Panc1 (cell line): ENCODE data around the gene PACSIN1. TPM values are rescaled to one million over a fixed set of nuclear protein-coding genes. Genes with fewer than 3 reads are reported as not detected.

Experiments used
- ATAC-seq: fragments of 200-7000 bp; cut with Tn5 transposase; 2 replicates; pipeline ENCODE4 v1.9.1; 2020; ENCODE audit warnings: mild to moderate bottlenecking, moderate library complexity
- BruUV-seq: library from RNA; stranded (reverse); fragments of 400-500 nt; replicated peaks from 2 replicates; lab custom pipeline; 2021; lab: Mats Ljungman, UMichigan
- CTCF ChIA-PET: fragments of 300-600 bp; sonication (Branson Sonifier 250); formaldehyde crosslinking; loops from one replicate; lab custom pipeline; 2022; ENCODE audit warnings: antibody characterized with exemption; lab: Charles Lee
- POLR2A ChIA-PET: fragments of 300-600 bp; sonication (Branson Sonifier 250); formaldehyde crosslinking; loops from one replicate; lab custom pipeline; 2022; ENCODE audit warnings: antibody characterized with exemption; lab: Charles Lee
- DNase-seq: peaks from one replicate; pipeline ENCODE4 v3.0.0-alpha.2; 2010; ENCODE audit warnings: low read depth, low spot score
- H3K27ac ChIP-seq: 2 replicates; pipeline ENCODE4 v1.5.1; 2011; ENCODE audit warnings: mild to moderate bottlenecking, low read length, inconsistent platforms
- H3K27me3 ChIP-seq: fragments of 200-500 bp; sonication (Bioruptor generic); 2 replicates; pipeline ENCODE4 v1.6.0; 2014; ENCODE audit warnings: low read length, inconsistent platforms; ENCODE audit not compliant: control insufficient read depth, insufficient read depth
- H3K36me3 ChIP-seq: fragments of 200-500 bp; sonication (Bioruptor generic); 2 replicates; pipeline ENCODE4 v1.5.1; 2014; ENCODE audit warnings: inconsistent platforms, mild to moderate bottlenecking, low read length, moderate library complexity; ENCODE audit not compliant: control insufficient read depth, insufficient read depth
- H3K4me1 ChIP-seq: 2 replicates; pipeline ENCODE4 v1.5.1; 2011; ENCODE audit warnings: inconsistent platforms, mild to moderate bottlenecking, low read length, moderate library complexity; ENCODE audit not compliant: control insufficient read depth, insufficient read depth
- H3K4me3 ChIP-seq, 2 experiments: 2 replicates each; pipeline ENCODE4 v1.5.1; 2011 to 2012; ENCODE audit warnings: low read depth in 2 of 2, low read length in 2 of 2, mild to moderate bottlenecking in 2 of 2, inconsistent platforms in 1 of 2, moderate library complexity in 1 of 2
- H3K9me3 ChIP-seq: fragments of 200-500 bp; sonication (Bioruptor generic); 2 replicates; pipeline ENCODE4 v1.5.1; 2014; ENCODE audit warnings: low read depth, mild to moderate bottlenecking, inconsistent platforms, low read length, moderate library complexity; ENCODE audit not compliant: control insufficient read depth, insufficient read depth
- POLR2AphosphoS5 ChIP-seq: IDR thresholded peaks from 2 replicates; pipeline ENCODE4 v1.6.1; 2012; ENCODE audit warnings: mild to moderate bottlenecking, low read depth, low read length, moderate library complexity
- SIN3A ChIP-seq: IDR thresholded peaks from 2 replicates; pipeline ENCODE4 v1.6.1; 2012; ENCODE audit warnings: low read depth, mild to moderate bottlenecking, low read length, moderate library complexity, borderline replicate concordance; ENCODE audit not compliant: insufficient read depth
- TCF7L2 ChIP-seq: IDR thresholded peaks from 2 replicates; pipeline ENCODE4 v1.6.1; 2011; ENCODE audit warnings: mild to moderate bottlenecking, low read depth, low read length, inconsistent platforms
- in situ Hi-C: cut with HindIII; loops from 2 replicates; pipeline ENCODE4 v1.10.0; 2016; ENCODE audit warnings: low sequenced_read_pairs, low pct_unique_long_range_greater_than_20kb
- intact Hi-C: fragments of 100-400 bp; cut with micrococcal nuclease; formaldehyde crosslinking; loops from one replicate; pipeline ENCODE4 v1.10.0; 2022; ENCODE audit not compliant: unreplicated experiment
- total RNA-seq: library from RNA; stranded (reverse); gene quantifications from one replicate; pipeline ENCODE4 v1.2.1, GENCODE V29; 2021; ENCODE audit not compliant: unreplicated experiment
- TF ChIP-seq, protein P1 (sequence below): fragments of 450-650 bp; IDR thresholded peaks from 2 replicates; pipeline ENCODE4 v1.5.1; 2017; ENCODE audit warnings: mild to moderate bottlenecking
- TF ChIP-seq, protein P2 (sequence below), 2 experiments: IDR thresholded peaks; 2 replicates each; pipeline ENCODE4 v1.6.1; 2011 to 2012; ENCODE audit warnings: low read depth in 2 of 2, control low read depth in 1 of 2, low read length in 1 of 2, mild to moderate bottlenecking in 1 of 2, moderate library complexity in 1 of 2; ENCODE audit not compliant: insufficient read depth in 1 of 2

The PACSIN1 gene
- total RNA-seq, 1 experiment from 2014 or later = 0.18 TPM

- BruUV-seq = no TSS peak
- Histone ChIP-seq H3K27me3 (no peaks in the 10 kb centered on the region), H3K9me3 (0 out of 2 replicates have a peak, but pooled peaks cover 8% of the 10 kb centered on the region), H3K36me3 (no peaks in the 10 kb centered on the region), H3K4me1 (no peaks in the 10 kb centered on the region), H3K4me3 (no peak overlapping the region), H3K27ac (no peak overlapping the region)
- ATAC-seq = no peak
- in situ Hi-C loops (no loop called here), intact Hi-C loops (no loop called here)
- POLR2A ChIA-PET = interaction anchor here (0.6 kb wide), 1 partner anchor 20 kb away, joined by 13 read pairs; no protein-coding TSS in a partner anchor
- CTCF ChIA-PET = interaction anchor here (0.7 kb wide), 1 partner anchor 17 kb away, joined by 6 read pairs; no protein-coding TSS in a partner anchor
- no peak for DNase-seq
- TF ChIP-seq POLR2AphosphoS5 (no peak), TCF7L2 (no peak), SIN3A (no peak)
Measured at GRCh38 chr6:34496103-34496685, 30.3 kb downstream of the PACSIN1 start.

GRCh38 chr6:34497411-34497810 lies 31.5 kb downstream of the PACSIN1 start:
- CTCF ChIA-PET = interaction anchor here (0.6 kb wide), 1 partner anchor 113 kb away, joined by 3 read pairs; no protein-coding TSS in a partner anchor

More at GRCh38 chr6:34497411-34497810, 31.5 kb downstream of the PACSIN1 start:
- in situ Hi-C loops (no loop called here), intact Hi-C loops (no loop called here)
- H3K27ac ChIP-seq = no peak overlapping the region
- POLR2A ChIA-PET = no interaction called here
- TF ChIP-seq POLR2AphosphoS5 (no peak), TCF7L2 (no peak)
- TF ChIP-seq, protein P1, sequence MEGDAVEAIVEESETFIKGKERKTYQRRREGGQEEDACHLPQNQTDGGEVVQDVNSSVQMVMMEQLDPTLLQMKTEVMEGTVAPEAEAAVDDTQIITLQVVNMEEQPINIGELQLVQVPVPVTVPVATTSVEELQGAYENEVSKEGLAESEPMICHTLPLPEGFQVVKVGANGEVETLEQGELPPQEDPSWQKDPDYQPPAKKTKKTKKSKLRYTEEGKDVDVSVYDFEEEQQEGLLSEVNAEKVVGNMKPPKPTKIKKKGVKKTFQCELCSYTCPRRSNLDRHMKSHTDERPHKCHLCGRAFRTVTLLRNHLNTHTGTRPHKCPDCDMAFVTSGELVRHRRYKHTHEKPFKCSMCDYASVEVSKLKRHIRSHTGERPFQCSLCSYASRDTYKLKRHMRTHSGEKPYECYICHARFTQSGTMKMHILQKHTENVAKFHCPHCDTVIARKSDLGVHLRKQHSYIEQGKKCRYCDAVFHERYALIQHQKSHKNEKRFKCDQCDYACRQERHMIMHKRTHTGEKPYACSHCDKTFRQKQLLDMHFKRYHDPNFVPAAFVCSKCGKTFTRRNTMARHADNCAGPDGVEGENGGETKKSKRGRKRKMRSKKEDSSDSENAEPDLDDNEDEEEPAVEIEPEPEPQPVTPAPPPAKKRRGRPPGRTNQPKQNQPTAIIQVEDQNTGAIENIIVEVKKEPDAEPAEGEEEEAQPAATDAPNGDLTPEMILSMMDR = no peak
- TF ChIP-seq, protein P2, sequence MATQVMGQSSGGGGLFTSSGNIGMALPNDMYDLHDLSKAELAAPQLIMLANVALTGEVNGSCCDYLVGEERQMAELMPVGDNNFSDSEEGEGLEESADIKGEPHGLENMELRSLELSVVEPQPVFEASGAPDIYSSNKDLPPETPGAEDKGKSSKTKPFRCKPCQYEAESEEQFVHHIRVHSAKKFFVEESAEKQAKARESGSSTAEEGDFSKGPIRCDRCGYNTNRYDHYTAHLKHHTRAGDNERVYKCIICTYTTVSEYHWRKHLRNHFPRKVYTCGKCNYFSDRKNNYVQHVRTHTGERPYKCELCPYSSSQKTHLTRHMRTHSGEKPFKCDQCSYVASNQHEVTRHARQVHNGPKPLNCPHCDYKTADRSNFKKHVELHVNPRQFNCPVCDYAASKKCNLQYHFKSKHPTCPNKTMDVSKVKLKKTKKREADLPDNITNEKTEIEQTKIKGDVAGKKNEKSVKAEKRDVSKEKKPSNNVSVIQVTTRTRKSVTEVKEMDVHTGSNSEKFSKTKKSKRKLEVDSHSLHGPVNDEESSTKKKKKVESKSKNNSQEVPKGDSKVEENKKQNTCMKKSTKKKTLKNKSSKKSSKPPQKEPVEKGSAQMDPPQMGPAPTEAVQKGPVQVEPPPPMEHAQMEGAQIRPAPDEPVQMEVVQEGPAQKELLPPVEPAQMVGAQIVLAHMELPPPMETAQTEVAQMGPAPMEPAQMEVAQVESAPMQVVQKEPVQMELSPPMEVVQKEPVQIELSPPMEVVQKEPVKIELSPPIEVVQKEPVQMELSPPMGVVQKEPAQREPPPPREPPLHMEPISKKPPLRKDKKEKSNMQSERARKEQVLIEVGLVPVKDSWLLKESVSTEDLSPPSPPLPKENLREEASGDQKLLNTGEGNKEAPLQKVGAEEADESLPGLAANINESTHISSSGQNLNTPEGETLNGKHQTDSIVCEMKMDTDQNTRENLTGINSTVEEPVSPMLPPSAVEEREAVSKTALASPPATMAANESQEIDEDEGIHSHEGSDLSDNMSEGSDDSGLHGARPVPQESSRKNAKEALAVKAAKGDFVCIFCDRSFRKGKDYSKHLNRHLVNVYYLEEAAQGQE (IDR thresholded peaks at IDR 0.05; ENCODE audit: insufficient read depth in 1 of 2, low read depth in 2 of 2, low read length in 1 of 2) = no peak
- no peaks in the 10 kb centered on the region for H3K4me1 ChIP-seq
- no peaks in the 10 kb centered on the region for H3K36me3 ChIP-seq
- no peak for DNase-seq
- 0 out of 2 replicates have a peak, but pooled peaks cover 8% of the 10 kb centered on the region for H3K9me3 ChIP-seq
- H3K27me3 ChIP-seq = no peaks in the 10 kb centered on the region
- H3K4me3 ChIP-seq = no peak overlapping the region
- ATAC-seq = no peak; the same call in 1 of the 2 replicates
- BruUV-seq = no TSS peak
